ENCODE measurements around the gene GLYATL1B.
"Not testable (repeated sequence)": the region's sequence is repeated elsewhere in the genome, so short reads cannot be mapped to it uniquely, and the experiment has no call there.

GLYATL1B gene

GRCh38 chr11:59088162-59088561, 2.1 kb downstream of the GLYATL1B start:
- TF ChIP-seq CTCF (IDR thresholded peaks at IDR 0.05; ENCODE audit: low read depth, low read length, missing control alignments), result no peak
- in situ Hi-C loops (cut with HindIII; ENCODE audit: low pct_ligation_motif_present, low sequenced_read_pairs), result no loop called here
- Histone ChIP-seq H3K4me3 (ENCODE audit: low read depth, low read length) (no peak overlapping the region), H3K27ac (no peak overlapping the region), H3K27me3 (replicated peaks) (peaks cover 4% of the 10 kb centered on the region), H3K36me3 (replicated peaks) (no peaks in the 10 kb centered on the region)
- no peak for DNase-seq

GRCh38 chr11:59093576-59093975, 7.5 kb downstream of the GLYATL1B start:
- DNase-seq; H3K27me3 ChIP-seq (replicated peaks); H3K36me3 ChIP-seq (replicated peaks); H3K4me3 ChIP-seq (ENCODE audit: low read depth, low read length); in situ Hi-C loops (cut with HindIII; ENCODE audit: low pct_ligation_motif_present, low sequenced_read_pairs); H3K27ac ChIP-seq: not testable (repeated sequence)

GRCh38 chr11:59095225-59095624, 9.1 kb downstream of the GLYATL1B start:
- H3K36me3 ChIP-seq (replicated peaks); H3K4me3 ChIP-seq (ENCODE audit: low read depth, low read length); DNase-seq; H3K27me3 ChIP-seq (replicated peaks); in situ Hi-C loops (cut with HindIII; ENCODE audit: low pct_ligation_motif_present, low sequenced_read_pairs); H3K27ac ChIP-seq: not testable (repeated sequence)

- in situ Hi-C loops (cut with HindIII; ENCODE audit: low pct_ligation_motif_present, low sequenced_read_pairs); H3K36me3 ChIP-seq (replicated peaks); H3K27me3 ChIP-seq (replicated peaks); DNase-seq; H3K27ac ChIP-seq; H3K4me3 ChIP-seq (ENCODE audit: low read depth, low read length): not testable (repeated sequence)
Measured at GRCh38 chr11:59095972-59096575, 10.0 kb downstream of the GLYATL1B start.

- no peak overlapping the region for H3K27ac ChIP-seq
- peak; percentile 82 for TF ChIP-seq CTCF (IDR thresholded peaks at IDR 0.05; ENCODE audit: low read depth, low read length, missing control alignments)
- H3K4me3 ChIP-seq (ENCODE audit: low read depth, low read length), result no peak overlapping the region
- in situ Hi-C loops (cut with HindIII; ENCODE audit: low pct_ligation_motif_present, low sequenced_read_pairs), result no loop called here
- no peaks in the 10 kb centered on the region for H3K36me3 ChIP-seq (replicated peaks)
- no peaks in the 10 kb centered on the region for H3K27me3 ChIP-seq (replicated peaks)
- peak; percentile 69 for DNase-seq
Measured at GRCh38 chr11:59097113-59097708, 11.1 kb downstream of the GLYATL1B start.

- DNase-seq; in situ Hi-C loops (cut with HindIII; ENCODE audit: low pct_ligation_motif_present, low sequenced_read_pairs); H3K4me3 ChIP-seq (ENCODE audit: low read depth, low read length); H3K27me3 ChIP-seq (replicated peaks); H3K27ac ChIP-seq; H3K36me3 ChIP-seq (replicated peaks): not testable (repeated sequence)
Measured at GRCh38 chr11:59097938-59098337, 11.8 kb downstream of the GLYATL1B start.

GRCh38 chr11:59102259-59102765, 16.2 kb downstream of the GLYATL1B start:
- no peaks in the 10 kb centered on the region for H3K27me3 ChIP-seq (replicated peaks)
- H3K27ac ChIP-seq, result no peak overlapping the region
- peak; percentile 35 for DNase-seq
- H3K36me3 ChIP-seq (replicated peaks), result no peaks in the 10 kb centered on the region
- peak; percentile 59 for TF ChIP-seq CTCF (IDR thresholded peaks at IDR 0.05; ENCODE audit: low read depth, low read length, missing control alignments)
- in situ Hi-C loops (cut with HindIII; ENCODE audit: low pct_ligation_motif_present, low sequenced_read_pairs), result no loop called here
- H3K4me3 ChIP-seq (ENCODE audit: low read depth, low read length), result peak overlapping the region; percentile 37
